GM12873 (cell line): ENCODE measurements around the gene NAV2.

Experiments
- CTCF ChIP-seq: IDR thresholded peaks from 2 replicates; pipeline ENCODE4 v1.5.1; 2012; ENCODE audit warnings: low read depth, mild to moderate bottlenecking, moderate library complexity, low read length, control low read depth; ENCODE audit not compliant: insufficient read depth; ENCODE audit errors: missing control alignments

Gene NAV2

DNA sequence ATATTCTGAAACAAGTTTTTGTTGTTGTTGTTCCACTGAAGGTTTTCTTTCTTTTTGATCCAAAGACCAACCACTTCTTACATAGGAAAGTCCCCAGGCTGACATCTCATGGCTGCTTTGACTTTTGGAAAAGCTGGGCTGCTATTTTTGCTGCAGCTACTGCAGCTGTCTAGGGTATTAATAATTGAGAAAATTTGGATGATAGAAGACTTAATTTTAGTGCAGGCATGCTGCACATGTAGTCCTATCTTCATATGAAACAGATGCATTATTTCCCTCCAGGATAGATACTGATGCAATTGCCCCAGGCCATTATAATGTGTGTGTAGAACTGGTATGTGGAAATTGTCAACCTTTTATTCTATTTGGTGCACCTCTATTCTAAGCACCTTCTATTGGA is 131.4 kb downstream of the NAV2 start:
- no peak for TF ChIP-seq CTCF

DNA sequence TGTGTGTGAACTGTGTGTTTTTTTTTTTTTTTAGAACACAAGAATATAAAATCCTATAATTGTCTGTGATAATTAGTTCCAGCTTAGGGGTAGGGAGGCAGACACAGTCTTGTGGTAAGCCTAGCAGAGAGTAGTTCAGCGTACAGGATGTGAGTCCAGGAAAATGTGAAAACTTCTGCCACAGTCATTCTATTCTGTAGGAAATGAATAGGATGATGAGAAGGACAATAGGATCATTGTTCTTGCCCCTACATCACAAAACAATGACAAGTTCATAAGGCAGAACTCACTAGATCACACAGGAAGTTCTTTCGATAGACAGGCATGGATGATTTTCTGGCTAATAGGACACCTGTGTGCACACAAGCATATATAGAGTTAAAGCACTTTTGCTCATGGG is 132.2 kb downstream of the NAV2 start:
- no peak for TF ChIP-seq CTCF

DNA sequence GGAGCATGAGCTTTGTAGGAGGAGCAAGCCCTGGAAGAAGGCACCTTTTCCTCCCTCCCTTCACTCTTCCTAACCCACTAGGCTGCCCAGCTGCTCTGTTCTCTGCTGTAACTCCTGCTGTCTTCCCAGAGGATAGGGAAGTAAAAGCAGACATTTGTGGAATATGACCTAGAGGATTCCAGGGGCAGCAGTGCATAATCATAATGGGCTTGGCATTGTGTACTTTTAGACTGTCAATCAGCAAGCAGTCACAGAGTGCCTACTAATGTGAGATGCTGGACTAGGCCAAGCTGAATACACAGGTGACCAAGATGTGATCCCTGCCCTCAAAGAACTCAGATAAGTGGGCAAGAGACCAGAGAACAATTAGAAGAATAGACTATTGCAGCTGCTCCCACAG is 133.0 kb downstream of the NAV2 start:
- TF ChIP-seq CTCF = no peak

DNA sequence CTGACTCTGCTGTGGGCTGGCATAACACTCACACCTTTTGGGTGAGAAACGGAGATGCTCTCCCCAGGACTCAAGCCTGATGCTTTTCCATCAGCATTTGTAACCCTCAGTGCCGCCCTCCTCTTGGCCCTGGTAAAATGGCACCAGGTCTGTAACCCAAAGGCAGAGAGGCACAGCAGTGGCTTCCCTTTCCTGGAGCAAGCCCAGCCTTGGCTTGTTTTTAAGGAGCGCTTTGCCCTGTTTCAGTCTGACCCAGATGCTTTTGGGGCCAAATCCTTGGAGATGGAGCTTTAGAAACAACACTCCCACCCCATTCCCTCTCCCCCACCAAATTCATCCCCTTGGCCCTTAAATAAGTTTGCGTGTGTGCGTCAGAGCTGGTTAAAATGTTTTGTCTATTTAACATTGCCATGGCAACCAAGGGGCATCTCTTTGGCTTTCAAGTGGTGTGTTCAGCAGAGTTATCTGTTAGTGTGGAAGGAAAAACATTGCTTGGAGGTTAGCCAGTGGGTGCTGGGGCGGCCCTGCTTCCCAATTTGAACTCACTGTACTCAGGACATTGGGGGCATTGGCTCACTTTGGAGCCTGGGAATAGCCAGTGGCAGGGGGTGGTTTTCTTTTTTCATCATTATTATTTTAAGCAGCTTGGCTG is 134.1 kb downstream of the NAV2 start:
- no peak for TF ChIP-seq CTCF

DNA sequence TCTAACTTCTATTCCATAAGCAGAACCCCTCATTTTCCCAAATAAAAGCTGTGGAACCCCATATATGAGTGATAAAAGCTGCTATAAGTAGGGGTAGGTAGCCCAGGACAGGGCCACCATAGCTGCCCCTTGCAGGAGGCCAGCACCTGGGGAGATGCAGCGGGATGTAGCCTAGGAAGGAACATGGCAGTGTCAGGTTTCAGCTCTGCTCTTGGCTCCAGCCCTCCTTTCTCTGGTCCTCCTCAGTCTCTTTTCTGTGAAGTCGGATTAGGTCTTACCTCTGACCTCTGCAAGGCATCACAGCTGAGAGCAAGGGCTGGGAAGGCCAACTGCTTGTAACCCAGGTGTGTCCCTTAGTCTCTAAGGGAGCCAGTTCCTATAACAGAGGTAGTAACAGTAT is 135.6 kb downstream of the NAV2 start:
- no peak for TF ChIP-seq CTCF

GRCh38 chr11:19849107-19849789 is 136.6 kb downstream of the NAV2 start:
- no peak for TF ChIP-seq CTCF

DNA sequence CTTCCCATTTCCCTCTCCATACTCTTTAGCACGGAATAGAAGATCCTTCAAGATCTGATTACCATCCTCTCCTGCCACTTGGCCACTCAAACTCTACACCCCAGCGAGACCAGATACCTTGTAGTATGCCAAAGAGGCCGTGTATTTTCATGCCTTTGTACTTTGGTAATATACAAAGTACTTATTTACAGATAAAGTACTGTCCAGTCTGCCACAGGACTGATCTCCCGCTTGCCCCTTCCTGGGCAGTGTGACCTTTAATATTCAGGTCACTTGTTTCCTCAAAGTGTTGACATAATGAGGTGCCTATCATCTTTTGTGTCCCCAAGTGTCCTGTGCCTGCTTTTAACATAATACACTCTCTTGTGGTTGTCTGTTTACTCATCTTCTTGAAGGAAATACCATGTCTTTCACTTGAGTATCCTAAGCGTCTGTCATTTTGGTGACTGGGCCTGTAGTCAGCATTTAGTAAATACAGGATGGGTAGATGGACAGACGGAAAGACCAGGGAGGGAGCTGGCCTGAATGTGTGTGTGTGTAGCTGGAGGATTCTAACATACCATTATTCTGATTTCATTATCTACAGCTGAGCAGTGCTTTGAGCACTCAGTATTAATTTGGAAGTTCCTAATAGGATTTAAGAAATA is 137.4 kb downstream of the NAV2 start:
- no peak for TF ChIP-seq CTCF
